Measurements from ENCODE around the gene CEP89. TPM values are rescaled to one million over a fixed set of nuclear protein-coding genes. Genes with fewer than 3 reads are reported as not detected.

Gene CEP89
- total RNA-seq, 1 experiment from 2014 or later, result 14.5 TPM

DNA sequence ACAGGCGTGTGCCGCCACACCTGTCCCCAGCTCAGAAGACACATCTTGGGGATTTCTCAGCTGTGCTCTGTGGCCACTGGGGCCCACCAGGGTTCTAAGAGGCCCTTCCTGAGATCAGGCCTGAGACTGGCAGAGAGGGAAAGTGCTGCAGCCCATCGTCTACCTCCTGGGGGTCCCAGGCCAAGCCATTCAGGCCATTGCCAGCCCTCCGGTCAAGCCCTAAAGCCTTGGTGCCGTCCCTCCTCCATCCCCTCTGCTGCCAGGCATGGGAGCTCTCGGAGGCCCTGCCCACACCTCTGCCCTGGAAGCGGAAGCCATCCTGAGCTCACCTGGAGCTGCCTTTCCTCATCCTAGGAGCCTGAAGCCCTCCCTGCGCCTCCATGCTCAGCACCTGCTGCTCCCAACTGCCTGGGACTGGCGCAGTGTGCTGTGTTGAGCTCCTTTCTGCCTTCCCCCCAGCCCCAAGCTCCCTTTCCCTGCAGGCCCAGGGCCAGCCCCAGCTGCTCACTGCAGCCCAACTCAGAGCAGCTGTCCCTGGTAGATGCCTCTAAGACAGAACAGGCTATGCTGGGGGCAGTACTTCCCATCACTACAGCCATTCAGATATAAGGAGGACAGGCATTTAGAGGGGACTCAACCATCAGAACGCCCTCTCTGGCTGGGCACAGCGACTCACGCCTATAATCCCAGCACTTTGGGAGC, 105.0 kb downstream of the CEP89 start:
- no peak overlapping the region for H3K4me3 ChIP-seq (ENCODE audit: low read depth, low read length)
- no TSS peak for BruUV-seq (replicated peaks)
- ChIA-PET CTCF (no interaction called here), POLR2A (interaction anchor here (0.5 kb wide), 1 partner anchor 237 kb away, joined by 3 read pairs; no protein-coding TSS in a partner anchor)
- no peaks in the 10 kb centered on the region for H3K36me3 ChIP-seq (ENCODE audit: control insufficient read depth, insufficient read depth, low read length)
- intact Hi-C loops (cut with micrococcal nuclease; ENCODE audit: unreplicated experiment), result no loop called here
- no peaks in the 10 kb centered on the region for H3K27me3 ChIP-seq (replicated peaks; ENCODE audit: control insufficient read depth, insufficient read depth, low read length)
- H3K36me3 Mint-ChIP-seq (ENCODE audit: insufficient read depth, unreplicated experiment), result no peaks in the 10 kb centered on the region
- H3K9me3 ChIP-seq, result no peaks in the 10 kb centered on the region
- H3K4me1 Mint-ChIP-seq (ENCODE audit: low read depth, unreplicated experiment), result peaks cover 11% of the 10 kb centered on the region
- H3K4me3 Mint-ChIP-seq (ENCODE audit: unreplicated experiment), result no peak overlapping the region
- TF ChIP-seq, protein P1, sequence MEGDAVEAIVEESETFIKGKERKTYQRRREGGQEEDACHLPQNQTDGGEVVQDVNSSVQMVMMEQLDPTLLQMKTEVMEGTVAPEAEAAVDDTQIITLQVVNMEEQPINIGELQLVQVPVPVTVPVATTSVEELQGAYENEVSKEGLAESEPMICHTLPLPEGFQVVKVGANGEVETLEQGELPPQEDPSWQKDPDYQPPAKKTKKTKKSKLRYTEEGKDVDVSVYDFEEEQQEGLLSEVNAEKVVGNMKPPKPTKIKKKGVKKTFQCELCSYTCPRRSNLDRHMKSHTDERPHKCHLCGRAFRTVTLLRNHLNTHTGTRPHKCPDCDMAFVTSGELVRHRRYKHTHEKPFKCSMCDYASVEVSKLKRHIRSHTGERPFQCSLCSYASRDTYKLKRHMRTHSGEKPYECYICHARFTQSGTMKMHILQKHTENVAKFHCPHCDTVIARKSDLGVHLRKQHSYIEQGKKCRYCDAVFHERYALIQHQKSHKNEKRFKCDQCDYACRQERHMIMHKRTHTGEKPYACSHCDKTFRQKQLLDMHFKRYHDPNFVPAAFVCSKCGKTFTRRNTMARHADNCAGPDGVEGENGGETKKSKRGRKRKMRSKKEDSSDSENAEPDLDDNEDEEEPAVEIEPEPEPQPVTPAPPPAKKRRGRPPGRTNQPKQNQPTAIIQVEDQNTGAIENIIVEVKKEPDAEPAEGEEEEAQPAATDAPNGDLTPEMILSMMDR (IDR thresholded peaks at IDR 0.05; ENCODE audit: insufficient read depth in 1 of 2, low read depth in 1 of 2, low read length in 1 of 2, severe bottlenecking in 1 of 2, unreplicated experiment in 1 of 2), result no peak
- peaks cover 20% of the 10 kb centered on the region for H3K4me1 ChIP-seq
- no peaks in the 10 kb centered on the region for H3K27me3 Mint-ChIP-seq (ENCODE audit: insufficient read depth, unreplicated experiment)
- no peaks in the 10 kb centered on the region for H3K9me3 Mint-ChIP-seq (ENCODE audit: unreplicated experiment)
- no peak overlapping the region for H3K27ac Mint-ChIP-seq (ENCODE audit: unreplicated experiment)
- DNase-seq, result no peak

DNA sequence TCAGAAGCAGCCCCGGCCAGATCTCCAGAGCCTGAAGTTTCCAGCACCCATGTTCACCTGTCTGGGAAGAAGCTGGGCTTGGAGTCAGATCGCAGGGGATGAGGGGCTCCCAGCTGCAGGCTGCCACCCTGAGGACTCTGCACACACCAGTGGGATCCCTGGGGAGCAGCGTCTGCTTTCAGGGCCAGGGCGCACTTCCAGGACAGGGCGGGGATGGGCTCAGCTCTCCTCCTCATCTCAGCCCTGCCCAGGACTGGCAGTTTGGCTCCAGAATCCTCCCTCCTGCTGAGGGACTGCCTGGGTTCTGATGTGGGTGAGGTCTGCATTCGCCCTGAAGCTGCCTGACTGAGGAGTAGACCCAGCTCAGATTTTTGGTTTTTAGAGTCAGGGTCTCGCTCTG, 105.7 kb downstream of the CEP89 start:
- H3K9me3 ChIP-seq, result no peaks in the 10 kb centered on the region
- ChIA-PET POLR2A (no interaction called here), CTCF (no interaction called here)
- no peak for DNase-seq
- no peaks in the 10 kb centered on the region for H3K27me3 Mint-ChIP-seq (ENCODE audit: insufficient read depth, unreplicated experiment)
- BruUV-seq (replicated peaks), result no TSS peak
- intact Hi-C loops (cut with micrococcal nuclease; ENCODE audit: unreplicated experiment), result no loop called here
- H3K27ac Mint-ChIP-seq (ENCODE audit: unreplicated experiment), result no peak overlapping the region
- no peak overlapping the region for H3K4me3 Mint-ChIP-seq (ENCODE audit: unreplicated experiment)
- TF ChIP-seq, protein P1 (IDR thresholded peaks at IDR 0.05; ENCODE audit: insufficient read depth in 1 of 2, low read depth in 1 of 2, low read length in 1 of 2, severe bottlenecking in 1 of 2, unreplicated experiment in 1 of 2), result no peak
- H3K27me3 ChIP-seq (replicated peaks; ENCODE audit: control insufficient read depth, insufficient read depth, low read length), result no peaks in the 10 kb centered on the region
- no peaks in the 10 kb centered on the region for H3K36me3 ChIP-seq (ENCODE audit: control insufficient read depth, insufficient read depth, low read length)
- peaks cover 11% of the 10 kb centered on the region for H3K4me1 Mint-ChIP-seq (ENCODE audit: low read depth, unreplicated experiment)
- H3K36me3 Mint-ChIP-seq (ENCODE audit: insufficient read depth, unreplicated experiment), result no peaks in the 10 kb centered on the region
- H3K4me3 ChIP-seq (ENCODE audit: low read depth, low read length), result no peak overlapping the region
- H3K4me1 ChIP-seq, result peaks cover 19% of the 10 kb centered on the region
- H3K9me3 Mint-ChIP-seq (ENCODE audit: unreplicated experiment), result no peaks in the 10 kb centered on the region

DNA sequence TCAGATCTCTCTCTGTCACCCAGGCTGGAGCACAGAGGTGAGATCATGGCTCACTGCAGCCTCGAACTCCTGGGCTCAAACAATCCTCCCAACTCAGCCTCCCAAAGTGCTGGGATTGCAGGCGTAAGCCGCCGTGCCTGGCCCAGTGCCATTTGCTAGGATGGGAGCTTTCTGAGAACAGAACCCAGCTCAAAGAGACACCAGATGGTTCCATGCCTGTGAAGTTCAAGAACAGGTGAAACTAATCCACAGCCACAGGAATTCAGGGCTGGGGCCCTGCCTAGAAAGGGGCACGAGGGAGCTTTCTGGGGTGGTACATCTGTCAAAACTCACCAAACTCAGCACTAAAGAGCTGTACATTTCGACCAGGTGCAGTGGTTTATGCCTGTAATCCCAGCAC, 106.4 kb downstream of the CEP89 start:
- Mint-ChIP-seq H3K36me3 (ENCODE audit: insufficient read depth, unreplicated experiment) (no peaks in the 10 kb centered on the region), H3K4me3 (ENCODE audit: unreplicated experiment) (no peak overlapping the region), H3K27me3 (ENCODE audit: insufficient read depth, unreplicated experiment) (no peaks in the 10 kb centered on the region), H3K27ac (ENCODE audit: unreplicated experiment) (no peak overlapping the region), H3K4me1 (ENCODE audit: low read depth, unreplicated experiment) (peaks cover 11% of the 10 kb centered on the region), H3K9me3 (ENCODE audit: unreplicated experiment) (no peaks in the 10 kb centered on the region)
- Histone ChIP-seq H3K9me3 (no peaks in the 10 kb centered on the region), H3K4me3 (ENCODE audit: low read depth, low read length) (no peak overlapping the region), H3K36me3 (ENCODE audit: control insufficient read depth, insufficient read depth, low read length) (no peaks in the 10 kb centered on the region), H3K4me1 (peaks cover 12% of the 10 kb centered on the region), H3K27me3 (replicated peaks; ENCODE audit: control insufficient read depth, insufficient read depth, low read length) (no peaks in the 10 kb centered on the region)
- CTCF ChIA-PET, result no interaction called here
- TF ChIP-seq, protein P1 (IDR thresholded peaks at IDR 0.05; ENCODE audit: insufficient read depth in 1 of 2, low read depth in 1 of 2, low read length in 1 of 2, severe bottlenecking in 1 of 2, unreplicated experiment in 1 of 2), result no peak
- no TSS peak for BruUV-seq (replicated peaks)
- POLR2A ChIA-PET, result no interaction called here
- intact Hi-C loops (cut with micrococcal nuclease; ENCODE audit: unreplicated experiment), result no loop called here
- DNase-seq, result no peak

Measured in Caco-2 (cell line).